Measurements from ENCODE around the gene TRMT44.

The TRMT44 gene

GRCh38 chr4:8396762-8397406, 43.7 kb upstream of the TRMT44 start:
- Histone ChIP-seq H3K27me3 (ENCODE audit: insufficient read depth, low read depth) (no peaks in the 10 kb centered on the region), H4K20me1 (ENCODE audit: insufficient read depth) (no peaks in the 10 kb centered on the region), H3K9ac (no peak overlapping the region), H3K4me2 (no peak overlapping the region), H3K27ac (no peak overlapping the region), H3K4me3 (IDR thresholded peaks at IDR 0.05; ENCODE audit: insufficient read depth, low read depth, low read length) (no peak overlapping the region), H3K36me3 (ENCODE audit: insufficient read depth) (no peaks in the 10 kb centered on the region), H3K4me1 (ENCODE audit: low read depth, poor library complexity, severe bottlenecking) (no peaks in the 10 kb centered on the region), H2AFZ (ENCODE audit: low read depth) (no peak overlapping the region), H3K79me2 (ENCODE audit: insufficient read depth, low read depth) (no peaks in the 10 kb centered on the region)
- no peak for TF ChIP-seq CTCF (conservative IDR thresholded peaks at IDR 0.05; ENCODE audit: low read depth, low read length)

- no peak for TF ChIP-seq CTCF (conservative IDR thresholded peaks at IDR 0.05; ENCODE audit: low read depth, low read length)
- Histone ChIP-seq H3K4me1 (ENCODE audit: low read depth, poor library complexity, severe bottlenecking) (no peaks in the 10 kb centered on the region), H3K9ac (no peak overlapping the region), H2AFZ (ENCODE audit: low read depth) (no peak overlapping the region), H4K20me1 (ENCODE audit: insufficient read depth) (no peaks in the 10 kb centered on the region), H3K36me3 (ENCODE audit: insufficient read depth) (no peaks in the 10 kb centered on the region), H3K27me3 (ENCODE audit: insufficient read depth, low read depth) (no peaks in the 10 kb centered on the region), H3K79me2 (ENCODE audit: insufficient read depth, low read depth) (no peaks in the 10 kb centered on the region), H3K4me2 (no peak overlapping the region), H3K4me3 (IDR thresholded peaks at IDR 0.05; ENCODE audit: insufficient read depth, low read depth, low read length) (no peak overlapping the region), H3K27ac (no peak overlapping the region)
These were observed 42.2 kb upstream of the TRMT44 start for GRCh38 chr4:8398347-8398746.

GRCh38 chr4:8399298-8399697, 41.3 kb upstream of the TRMT44 start:
- Histone ChIP-seq H2AFZ (ENCODE audit: low read depth) (no peak overlapping the region), H3K27ac (no peak overlapping the region), H3K79me2 (ENCODE audit: insufficient read depth, low read depth) (no peaks in the 10 kb centered on the region), H3K4me2 (no peak overlapping the region), H3K4me3 (IDR thresholded peaks at IDR 0.05; ENCODE audit: insufficient read depth, low read depth, low read length) (no peak overlapping the region), H3K27me3 (ENCODE audit: insufficient read depth, low read depth) (no peaks in the 10 kb centered on the region), H4K20me1 (ENCODE audit: insufficient read depth) (no peaks in the 10 kb centered on the region), H3K4me1 (ENCODE audit: low read depth, poor library complexity, severe bottlenecking) (no peaks in the 10 kb centered on the region), H3K9ac (no peak overlapping the region), H3K36me3 (ENCODE audit: insufficient read depth) (no peaks in the 10 kb centered on the region)
- TF ChIP-seq CTCF (conservative IDR thresholded peaks at IDR 0.05; ENCODE audit: low read depth, low read length): no peak

GRCh38 chr4:8400632-8401325, 39.8 kb upstream of the TRMT44 start:
- Histone ChIP-seq H3K36me3 (ENCODE audit: insufficient read depth) (no peaks in the 10 kb centered on the region), H3K79me2 (ENCODE audit: insufficient read depth, low read depth) (no peaks in the 10 kb centered on the region), H3K9ac (no peak overlapping the region), H3K4me1 (ENCODE audit: low read depth, poor library complexity, severe bottlenecking) (no peaks in the 10 kb centered on the region), H4K20me1 (ENCODE audit: insufficient read depth) (no peaks in the 10 kb centered on the region), H3K4me3 (IDR thresholded peaks at IDR 0.05; ENCODE audit: insufficient read depth, low read depth, low read length) (no peak overlapping the region), H3K27me3 (ENCODE audit: insufficient read depth, low read depth) (no peaks in the 10 kb centered on the region), H3K4me2 (no peak overlapping the region), H3K27ac (no peak overlapping the region), H2AFZ (ENCODE audit: low read depth) (no peak overlapping the region)
- TF ChIP-seq CTCF (conservative IDR thresholded peaks at IDR 0.05; ENCODE audit: low read depth, low read length): no peak
